ENCODE data around the gene GMIP. TPM values are rescaled to one million over a fixed set of nuclear protein-coding genes. Genes with fewer than 3 reads are reported as not detected.
A peak's percentile ranks its signal among the peaks of the same experiment; 100 is the strongest.

Gene GMIP
- total RNA-seq, 4 donors from 2014 or later, result 12.9 to 23.5 (median 17.3) TPM

- no peak for DNase-seq
Observed at GRCh38 chr19:19630062-19630414, 13.4 kb downstream of the GMIP start.

GRCh38 chr19:19628501-19629134 is 14.8 kb downstream of the GMIP start:
- Histone ChIP-seq H3K4me3 (replicated peaks in 1 of 3) (peak overlapping the region; percentile 32 to 66 (median 53)), H3K36me3 (peaks cover 0 to 7% of the 10 kb centered on the region in 2 donors), H3K27me3 (no peaks in the 10 kb centered on the region), H3K4me1 (peaks cover 0 to 20% of the 10 kb centered on the region in 2 donors), H3K27ac (peak overlapping the region; percentile 53 to 86 (median 68)), H3K9me3 (no peaks in the 10 kb centered on the region)
- intact Hi-C loops (cut with DNase I), result no loop called here
- TF ChIP-seq, protein P1, sequence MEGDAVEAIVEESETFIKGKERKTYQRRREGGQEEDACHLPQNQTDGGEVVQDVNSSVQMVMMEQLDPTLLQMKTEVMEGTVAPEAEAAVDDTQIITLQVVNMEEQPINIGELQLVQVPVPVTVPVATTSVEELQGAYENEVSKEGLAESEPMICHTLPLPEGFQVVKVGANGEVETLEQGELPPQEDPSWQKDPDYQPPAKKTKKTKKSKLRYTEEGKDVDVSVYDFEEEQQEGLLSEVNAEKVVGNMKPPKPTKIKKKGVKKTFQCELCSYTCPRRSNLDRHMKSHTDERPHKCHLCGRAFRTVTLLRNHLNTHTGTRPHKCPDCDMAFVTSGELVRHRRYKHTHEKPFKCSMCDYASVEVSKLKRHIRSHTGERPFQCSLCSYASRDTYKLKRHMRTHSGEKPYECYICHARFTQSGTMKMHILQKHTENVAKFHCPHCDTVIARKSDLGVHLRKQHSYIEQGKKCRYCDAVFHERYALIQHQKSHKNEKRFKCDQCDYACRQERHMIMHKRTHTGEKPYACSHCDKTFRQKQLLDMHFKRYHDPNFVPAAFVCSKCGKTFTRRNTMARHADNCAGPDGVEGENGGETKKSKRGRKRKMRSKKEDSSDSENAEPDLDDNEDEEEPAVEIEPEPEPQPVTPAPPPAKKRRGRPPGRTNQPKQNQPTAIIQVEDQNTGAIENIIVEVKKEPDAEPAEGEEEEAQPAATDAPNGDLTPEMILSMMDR (IDR thresholded peaks at IDR 0.05), result no peak
- peak in 1 of 2 donors; percentile 3 for TF ChIP-seq POLR2A (IDR thresholded peaks at IDR 0.05)
- DNase-seq, result peak; percentile 50 to 53
- 39% methylated on average over 10 to 16 of the region's 51 CpGs for WGBS, 2 donors

More at GRCh38 chr19:19630062-19630414, 13.4 kb downstream of the GMIP start:
- H3K9me3 ChIP-seq, result no peaks in the 10 kb centered on the region
- peaks cover 0 to 10% of the 10 kb centered on the region in 2 donors for H3K36me3 ChIP-seq
- TF ChIP-seq POLR2A (IDR thresholded peaks at IDR 0.05), result no peak
- TF ChIP-seq, protein P1 (IDR thresholded peaks at IDR 0.05), result no peak
- no peaks in the 10 kb centered on the region for H3K27me3 ChIP-seq
- intact Hi-C loops (cut with DNase I), result no loop called here
- H3K27ac ChIP-seq, result no peak overlapping the region
- peaks cover 0 to 20% of the 10 kb centered on the region in 2 donors for H3K4me1 ChIP-seq
- no peak overlapping the region for H3K4me3 ChIP-seq (replicated peaks in 1 of 3)
- 95 to 96% methylated on average over 4 of the region's 11 CpGs for WGBS, 2 donors

DNA sequence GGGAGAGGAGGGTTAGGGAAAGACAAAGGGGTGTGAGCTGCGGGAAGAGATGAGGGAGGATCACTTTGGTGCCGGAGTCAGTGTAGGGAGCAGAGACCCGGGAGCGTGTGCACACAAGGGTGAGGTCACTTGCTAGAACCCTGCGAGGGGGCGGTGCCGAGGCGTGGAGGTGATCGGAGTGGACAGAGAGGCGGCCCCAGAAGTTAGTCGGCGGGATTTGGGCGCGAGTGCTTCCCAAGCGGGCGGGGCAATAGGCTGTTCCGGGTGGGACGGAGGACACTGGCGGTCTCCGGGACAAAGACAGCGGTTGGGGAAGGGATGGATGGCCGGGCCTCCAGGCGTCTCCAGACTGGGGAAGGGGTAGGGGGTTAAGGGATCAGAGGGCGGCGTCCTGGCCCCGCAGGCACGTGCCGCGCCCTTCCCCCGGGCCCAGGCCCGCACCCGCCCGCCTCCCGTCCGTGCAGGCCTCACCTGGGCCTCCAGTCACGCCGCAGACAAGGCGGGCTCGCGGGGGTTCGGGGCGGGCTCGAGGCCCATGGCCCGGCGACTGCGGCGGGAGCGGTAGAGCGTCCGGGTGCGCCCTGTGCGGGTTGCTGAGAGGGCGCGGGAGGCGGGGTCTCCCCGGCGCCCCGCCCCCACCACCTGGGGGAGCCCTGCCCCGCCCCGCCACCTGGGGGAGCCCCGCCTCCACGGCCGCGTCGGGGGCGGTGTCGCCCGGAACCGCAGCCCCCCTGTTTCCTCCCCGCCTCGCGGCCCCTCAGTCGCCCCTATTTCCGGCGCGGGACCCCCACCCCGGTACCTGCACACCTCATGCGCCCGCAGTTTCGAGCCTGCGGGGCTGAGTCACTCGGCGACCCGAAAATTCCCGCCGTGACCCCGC is 15.6 kb downstream of the GMIP start, which contains the start of gene LPAR2:
TSS of gene LPAR2 (minus strand) at position 600 of the 880 bp plus-strand sequence. CDS start 945 bp downstream, outside the sequence.
- Histone ChIP-seq H3K9me3 (no peaks in the 10 kb centered on the region), H3K27me3 (no peaks in the 10 kb centered on the region), H3K36me3 (peaks cover 0 to 6% of the 10 kb centered on the region in 2 donors), H3K4me1 (peaks cover 0 to 20% of the 10 kb centered on the region in 2 donors), H3K27ac (peak within 1 kb of the TSS; percentile 53 to 86 (median 68)), H3K4me3 (replicated peaks in 1 of 3) (peak within 1 kb of the TSS; percentile 32 to 66 (median 53))
- 4 to 5% methylated on average over 16 to 20 of the region's 87 CpGs for WGBS, 2 donors
- DNase-seq, result peak; percentile 72 to 75
- intact Hi-C loops (cut with DNase I), result no loop called here
- TF ChIP-seq, protein P1 (IDR thresholded peaks at IDR 0.05), result no peak
- TF ChIP-seq POLR2A (IDR thresholded peaks at IDR 0.05), result peak in 1 of 2 donors; percentile 55

GRCh38 chr19:19626516-19627472 is 16.7 kb downstream of the GMIP start:
- no peak for DNase-seq
- intact Hi-C loops (cut with DNase I), result no loop called here
- H3K36me3 ChIP-seq, result peaks cover 0 to 6% of the 10 kb centered on the region in 2 donors
- no peak for TF ChIP-seq POLR2A (IDR thresholded peaks at IDR 0.05)
- TF ChIP-seq, protein P1 (IDR thresholded peaks at IDR 0.05), result no peak
- peak overlapping the region in 2 of 3 donors; percentile 36 to 86 for H3K27ac ChIP-seq
- H3K4me3 ChIP-seq (replicated peaks in 1 of 3), result peak overlapping the region in 1 of 3 donors; percentile 66
- peaks cover 0 to 20% of the 10 kb centered on the region in 2 donors for H3K4me1 ChIP-seq
- WGBS, 2 donors, result 93% methylated on average over 30 to 38 of the region's 48 CpGs
- no peaks in the 10 kb centered on the region for H3K27me3 ChIP-seq
- no peaks in the 10 kb centered on the region for H3K9me3 ChIP-seq

Data from thyroid gland (tissue), 4 donors.